Ishikawa (cell line): ENCODE data around the gene PDE1C.

Experiments
- CEBPB ChIP-seq: IDR thresholded peaks from 2 replicates; pipeline ENCODE4 v1.6.1; 2012
- CREB1 ChIP-seq: IDR thresholded peaks from 2 replicates; pipeline ENCODE4 v1.6.1; 2012; ENCODE audit warnings: low read depth
- EGR1 ChIP-seq: IDR thresholded peaks from 2 replicates; pipeline ENCODE4 v1.6.1; 2012
- EP300 ChIP-seq: IDR thresholded peaks from 2 replicates; pipeline ENCODE4 v1.6.1; 2012; ENCODE audit warnings: borderline replicate concordance
- FOXM1 ChIP-seq: IDR thresholded peaks from 2 replicates; pipeline ENCODE4 v1.6.1; 2012; ENCODE audit warnings: low read depth, borderline replicate concordance
- MAX ChIP-seq: IDR thresholded peaks from 2 replicates; pipeline ENCODE4 v1.6.1; 2012
- NFIC ChIP-seq: IDR thresholded peaks from 2 replicates; pipeline ENCODE4 v1.6.1; 2012
- RAD21 ChIP-seq: IDR thresholded peaks from 2 replicates; pipeline ENCODE4 v1.6.1; 2012; ENCODE audit warnings: low read depth
- TAF1 ChIP-seq: IDR thresholded peaks from 2 replicates; pipeline ENCODE4 v1.6.1; 2012; ENCODE audit warnings: low read depth, mild to moderate bottlenecking
- TCF12 ChIP-seq: IDR thresholded peaks from 2 replicates; pipeline ENCODE4 v1.6.1; 2012; ENCODE audit warnings: low read depth
- TEAD4 ChIP-seq: IDR thresholded peaks from 2 replicates; pipeline ENCODE4 v1.6.1; 2012
- YY1 ChIP-seq: IDR thresholded peaks from 2 replicates; pipeline ENCODE4 v1.6.1; 2012; ENCODE audit warnings: low read depth
- ZBTB7A ChIP-seq: IDR thresholded peaks from 2 replicates; pipeline ENCODE4 v1.6.1; 2012; ENCODE audit warnings: low read depth
- TF ChIP-seq, protein P1 (sequence below): IDR thresholded peaks from 2 replicates; pipeline ENCODE4 v1.6.1; 2012
- TF ChIP-seq, protein P2 (sequence below): IDR thresholded peaks from 2 replicates; pipeline ENCODE4 v1.6.1; 2012; ENCODE audit warnings: low read depth, mild to moderate bottlenecking

PDE1C gene

DNA sequence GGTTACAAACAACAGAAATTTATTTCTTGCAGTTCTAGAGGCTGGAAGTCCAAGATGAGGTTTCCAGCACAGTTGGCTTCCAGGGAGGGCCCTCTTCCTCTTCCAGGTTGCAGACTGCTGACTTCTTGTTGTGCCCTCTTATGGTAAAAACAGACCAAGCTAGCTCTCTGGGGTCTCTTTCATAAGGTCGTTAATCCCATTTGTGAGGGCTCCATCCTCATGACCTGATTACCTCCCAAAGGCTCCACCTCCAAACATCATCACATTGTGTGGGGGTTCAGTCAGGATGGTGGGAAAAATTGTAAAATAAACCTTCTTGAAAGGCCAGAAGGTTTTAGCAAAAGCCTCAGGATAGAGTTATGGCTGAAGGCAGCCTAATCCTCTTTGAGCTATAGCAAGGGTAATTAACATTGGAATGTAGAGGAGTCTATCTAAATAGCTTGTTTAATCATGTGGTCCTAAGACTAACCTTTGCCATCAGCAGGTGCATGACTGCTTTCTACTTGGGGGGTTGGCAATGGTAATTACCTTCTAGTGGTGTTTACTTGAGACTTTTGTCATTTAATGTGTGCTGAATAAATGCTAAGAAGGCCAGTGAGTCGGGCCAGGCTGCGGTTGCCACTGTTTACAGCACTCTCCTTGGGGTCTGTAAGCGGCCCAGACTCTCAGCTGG, 302.4 kb downstream of the PDE1C start:
- TF ChIP-seq EGR1 (no peak), YY1 (no peak), MAX (no peak), CEBPB (no peak), CREB1 (no peak), ZBTB7A (no peak), NFIC (no peak), FOXM1 (no peak), EP300 (no peak), TCF12 (no peak), TEAD4 (no peak), RAD21 (no peak), TAF1 (no peak)
- TF ChIP-seq, protein P1, sequence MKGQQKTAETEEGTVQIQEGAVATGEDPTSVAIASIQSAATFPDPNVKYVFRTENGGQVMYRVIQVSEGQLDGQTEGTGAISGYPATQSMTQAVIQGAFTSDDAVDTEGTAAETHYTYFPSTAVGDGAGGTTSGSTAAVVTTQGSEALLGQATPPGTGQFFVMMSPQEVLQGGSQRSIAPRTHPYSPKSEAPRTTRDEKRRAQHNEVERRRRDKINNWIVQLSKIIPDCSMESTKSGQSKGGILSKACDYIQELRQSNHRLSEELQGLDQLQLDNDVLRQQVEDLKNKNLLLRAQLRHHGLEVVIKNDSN = no peak
- TF ChIP-seq, protein P2, sequence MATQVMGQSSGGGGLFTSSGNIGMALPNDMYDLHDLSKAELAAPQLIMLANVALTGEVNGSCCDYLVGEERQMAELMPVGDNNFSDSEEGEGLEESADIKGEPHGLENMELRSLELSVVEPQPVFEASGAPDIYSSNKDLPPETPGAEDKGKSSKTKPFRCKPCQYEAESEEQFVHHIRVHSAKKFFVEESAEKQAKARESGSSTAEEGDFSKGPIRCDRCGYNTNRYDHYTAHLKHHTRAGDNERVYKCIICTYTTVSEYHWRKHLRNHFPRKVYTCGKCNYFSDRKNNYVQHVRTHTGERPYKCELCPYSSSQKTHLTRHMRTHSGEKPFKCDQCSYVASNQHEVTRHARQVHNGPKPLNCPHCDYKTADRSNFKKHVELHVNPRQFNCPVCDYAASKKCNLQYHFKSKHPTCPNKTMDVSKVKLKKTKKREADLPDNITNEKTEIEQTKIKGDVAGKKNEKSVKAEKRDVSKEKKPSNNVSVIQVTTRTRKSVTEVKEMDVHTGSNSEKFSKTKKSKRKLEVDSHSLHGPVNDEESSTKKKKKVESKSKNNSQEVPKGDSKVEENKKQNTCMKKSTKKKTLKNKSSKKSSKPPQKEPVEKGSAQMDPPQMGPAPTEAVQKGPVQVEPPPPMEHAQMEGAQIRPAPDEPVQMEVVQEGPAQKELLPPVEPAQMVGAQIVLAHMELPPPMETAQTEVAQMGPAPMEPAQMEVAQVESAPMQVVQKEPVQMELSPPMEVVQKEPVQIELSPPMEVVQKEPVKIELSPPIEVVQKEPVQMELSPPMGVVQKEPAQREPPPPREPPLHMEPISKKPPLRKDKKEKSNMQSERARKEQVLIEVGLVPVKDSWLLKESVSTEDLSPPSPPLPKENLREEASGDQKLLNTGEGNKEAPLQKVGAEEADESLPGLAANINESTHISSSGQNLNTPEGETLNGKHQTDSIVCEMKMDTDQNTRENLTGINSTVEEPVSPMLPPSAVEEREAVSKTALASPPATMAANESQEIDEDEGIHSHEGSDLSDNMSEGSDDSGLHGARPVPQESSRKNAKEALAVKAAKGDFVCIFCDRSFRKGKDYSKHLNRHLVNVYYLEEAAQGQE = no peak

- TF ChIP-seq YY1 = no peak
- TF ChIP-seq CEBPB = no peak
These were observed 305.7 kb downstream of the PDE1C start for GRCh38 chr7:31764462-31764861.

- TF ChIP-seq TCF12 (no peak), EGR1 (no peak), FOXM1 (no peak), RAD21 (no peak), MAX (no peak), EP300 (no peak), ZBTB7A (no peak), TAF1 (no peak), TEAD4 (no peak), YY1 (no peak), NFIC (no peak), CEBPB (no peak), CREB1 (no peak)
- TF ChIP-seq, protein P2 = no peak
- TF ChIP-seq, protein P1 = no peak
These were observed 306.7 kb downstream of the PDE1C start for GRCh38 chr7:31763548-31763947.

- TF ChIP-seq RAD21 = no peak
- no peak for TF ChIP-seq TCF12
These were observed 308.6 kb downstream of the PDE1C start for GRCh38 chr7:31761646-31762045.

DNA sequence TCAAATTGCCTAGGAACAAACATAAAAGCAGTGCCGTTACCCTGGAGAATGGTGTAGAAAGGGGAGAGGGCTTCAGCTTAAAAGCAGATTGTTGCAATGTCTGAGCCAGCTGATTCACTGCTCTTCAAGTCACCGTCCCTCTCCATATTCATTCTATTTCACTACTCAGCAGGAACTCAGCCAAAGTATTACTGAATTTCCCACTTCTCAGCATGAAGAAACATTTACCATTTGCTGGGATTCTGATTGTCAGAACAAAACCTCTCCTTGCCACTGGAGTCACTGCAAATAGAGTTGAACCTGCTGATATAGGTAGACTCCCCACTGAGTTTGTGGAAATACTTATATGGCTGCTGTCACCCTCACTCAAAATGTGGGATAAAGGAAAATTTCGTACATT, 311.5 kb downstream of the PDE1C start:
- TF ChIP-seq CEBPB (no peak), EGR1 (no peak), FOXM1 (no peak), MAX (no peak), TAF1 (no peak), CREB1 (no peak), RAD21 (no peak), TEAD4 (no peak), NFIC (no peak), YY1 (no peak), EP300 (no peak), ZBTB7A (no peak), TCF12 (no peak)
- TF ChIP-seq, protein P2 = no peak
- TF ChIP-seq, protein P1 = no peak
